GM04504 (cell line): ENCODE results near the gene ANGEL1.

ENCODE experiments used
- DNase-seq: peaks from one replicate; pipeline ENCODE4 v3.0.0-alpha.2; 2012; ENCODE audit warnings: low read depth

ANGEL1 gene

DNA sequence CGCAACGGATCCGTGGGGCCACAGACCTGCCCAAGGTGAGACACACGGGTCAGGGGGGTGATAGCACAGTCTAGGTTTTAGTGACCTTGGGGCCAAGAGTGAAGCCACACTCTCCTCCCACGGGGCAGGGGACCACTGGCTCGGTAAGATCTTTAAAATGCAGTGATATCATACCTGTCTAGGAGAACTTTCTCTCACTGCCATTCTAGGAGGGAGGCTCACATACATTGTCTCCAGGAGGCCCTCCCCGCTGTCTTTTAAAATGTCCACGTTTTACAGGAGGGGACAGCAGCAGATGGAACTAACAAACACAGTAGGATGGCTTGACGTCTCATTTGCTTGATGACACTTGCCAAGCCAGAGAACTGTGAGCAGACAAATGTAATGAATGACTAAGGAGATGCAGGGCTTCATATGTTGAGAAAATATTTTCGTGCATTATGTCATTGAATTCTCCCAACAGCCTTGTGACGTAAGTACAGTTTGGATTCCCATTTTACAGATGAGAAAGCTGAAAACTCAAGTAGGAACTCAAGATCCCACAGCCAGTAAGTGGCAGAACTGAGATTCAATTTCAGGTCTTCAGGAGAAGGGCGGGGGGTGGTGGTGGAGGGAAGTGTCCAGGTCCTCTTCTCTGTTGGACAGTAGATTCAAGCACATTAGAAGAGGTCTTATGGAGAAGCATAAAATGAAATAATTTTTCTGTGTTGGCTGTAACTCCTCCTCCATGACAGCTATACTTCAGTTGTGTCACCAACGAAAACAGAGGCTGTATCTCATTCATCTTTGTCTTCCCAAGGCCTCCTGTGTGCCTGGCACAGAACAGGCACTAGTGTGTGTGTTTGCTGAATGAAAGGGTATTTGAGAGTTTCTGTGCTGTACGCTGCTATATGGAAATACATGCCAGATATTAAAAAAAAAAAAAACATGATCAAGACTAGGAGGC, 49.3 kb downstream of the ANGEL1 start:
- no peak for DNase-seq

DNA sequence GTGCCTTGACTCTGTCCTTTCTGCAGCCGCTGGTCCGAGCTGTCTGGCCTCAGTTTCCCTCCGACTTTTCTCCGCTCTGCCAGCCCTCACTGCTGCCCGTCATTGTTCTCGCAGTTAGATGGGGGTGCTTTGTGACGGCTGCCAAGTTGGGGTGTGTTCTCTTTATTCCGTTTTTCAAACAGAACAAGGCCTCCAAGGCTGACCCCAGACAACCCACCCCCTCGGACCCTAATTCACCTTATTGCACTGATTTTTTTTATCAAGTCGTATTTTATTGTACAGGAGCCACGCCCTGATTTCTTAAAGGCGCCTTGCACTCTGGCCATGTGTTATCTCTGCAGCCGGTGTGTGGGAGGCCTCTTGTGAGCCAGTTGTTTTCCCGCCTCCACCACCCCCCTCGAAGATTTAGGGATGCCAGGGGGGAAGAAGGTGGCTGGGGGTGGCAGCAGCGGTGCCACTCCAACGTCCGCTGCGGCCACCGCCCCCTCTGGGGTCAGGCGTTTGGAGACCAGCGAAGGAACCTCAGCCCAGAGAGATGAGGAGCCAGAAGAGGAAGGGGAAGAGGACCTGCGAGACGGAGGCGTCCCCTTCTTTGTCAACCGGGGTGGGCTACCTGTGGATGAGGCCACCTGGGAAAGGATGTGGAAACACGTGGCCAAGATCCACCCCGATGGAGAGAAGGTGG, 50.1 kb downstream of the ANGEL1 start:
- DNase-seq: no peak

GRCh38 chr14:76761960-76762410, 50.7 kb downstream of the ANGEL1 start:
- DNase-seq: no peak

DNA sequence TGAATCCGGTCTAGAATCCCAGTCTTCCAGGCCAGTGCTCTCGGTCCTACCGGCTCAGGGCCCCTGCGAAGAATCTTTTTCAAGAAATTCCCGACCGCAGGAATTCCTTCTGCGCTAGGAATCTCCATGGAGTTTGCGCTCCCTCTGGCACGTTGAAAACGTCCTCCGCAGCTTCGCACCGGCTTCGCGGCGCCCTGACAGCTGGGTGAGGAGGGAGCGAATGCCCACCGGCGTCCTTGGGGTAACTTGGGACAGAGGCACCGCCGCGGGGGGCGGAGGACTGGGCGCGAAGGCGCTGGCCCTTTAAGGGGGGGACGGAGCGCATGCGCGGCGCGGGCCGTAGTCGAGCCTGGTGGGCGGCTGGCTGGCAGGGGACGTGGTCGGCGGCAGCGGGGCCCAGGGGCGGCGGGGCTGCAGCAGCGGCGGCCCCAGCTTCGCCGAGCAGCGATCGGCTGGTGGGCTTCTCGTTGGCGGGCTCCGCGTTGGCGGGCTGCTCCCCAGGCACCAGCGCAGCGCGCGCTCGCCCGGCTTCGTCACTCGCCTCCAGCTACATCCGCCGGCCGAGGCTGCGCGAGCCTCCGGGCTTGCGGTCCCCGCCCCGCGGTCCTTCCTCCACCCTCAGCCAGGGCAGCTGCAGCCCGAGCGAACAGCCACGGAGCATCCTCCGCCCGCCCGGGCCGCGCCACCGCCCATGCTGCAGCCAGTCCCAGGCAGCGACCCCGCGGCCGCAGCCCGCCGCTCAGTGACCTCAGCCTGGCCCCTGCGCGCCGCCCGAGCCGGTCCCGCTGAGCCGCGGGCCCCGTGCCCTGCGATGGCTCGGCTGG, 51.3 kb downstream of the ANGEL1 start, which contains the start of gene VASH1:
Gene VASH1 (plus strand): TSS at position 333 of the 824 bp plus-strand sequence. CDS start 1,354 bp downstream, outside the sequence.
- DNase-seq: peak; percentile 28

GRCh38 chr14:76760331-76761135, 52.1 kb downstream of the ANGEL1 start:
- DNase-seq: no peak

DNA sequence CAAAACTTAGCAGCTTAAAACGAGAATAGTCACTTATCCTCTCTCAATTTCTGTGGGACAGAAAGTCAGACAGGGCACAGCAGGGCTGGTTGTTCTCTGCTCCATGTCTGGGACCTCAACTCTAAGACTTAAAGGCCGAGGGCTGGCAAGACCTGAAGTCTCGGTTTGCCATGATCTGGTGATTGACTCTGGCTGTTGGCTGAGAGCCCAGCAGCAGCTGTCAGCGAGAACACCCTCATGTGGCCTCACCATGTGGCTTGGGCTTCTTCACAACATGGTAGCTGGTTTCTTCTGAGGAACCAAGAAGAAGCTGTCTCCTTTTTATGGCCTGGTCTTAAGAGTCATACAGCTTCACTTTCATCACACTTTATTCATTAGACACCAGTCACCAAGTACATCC, 53.1 kb downstream of the ANGEL1 start:
- no peak for DNase-seq

GRCh38 chr14:76756371-76756750, 56.3 kb downstream of the ANGEL1 start:
- DNase-seq: no peak

- DNase-seq: no peak
Measured at GRCh38 chr14:76755610-76756370, 56.9 kb downstream of the ANGEL1 start.

GRCh38 chr14:76754586-76754985, 58.1 kb downstream of the ANGEL1 start:
- no peak for DNase-seq

DNA sequence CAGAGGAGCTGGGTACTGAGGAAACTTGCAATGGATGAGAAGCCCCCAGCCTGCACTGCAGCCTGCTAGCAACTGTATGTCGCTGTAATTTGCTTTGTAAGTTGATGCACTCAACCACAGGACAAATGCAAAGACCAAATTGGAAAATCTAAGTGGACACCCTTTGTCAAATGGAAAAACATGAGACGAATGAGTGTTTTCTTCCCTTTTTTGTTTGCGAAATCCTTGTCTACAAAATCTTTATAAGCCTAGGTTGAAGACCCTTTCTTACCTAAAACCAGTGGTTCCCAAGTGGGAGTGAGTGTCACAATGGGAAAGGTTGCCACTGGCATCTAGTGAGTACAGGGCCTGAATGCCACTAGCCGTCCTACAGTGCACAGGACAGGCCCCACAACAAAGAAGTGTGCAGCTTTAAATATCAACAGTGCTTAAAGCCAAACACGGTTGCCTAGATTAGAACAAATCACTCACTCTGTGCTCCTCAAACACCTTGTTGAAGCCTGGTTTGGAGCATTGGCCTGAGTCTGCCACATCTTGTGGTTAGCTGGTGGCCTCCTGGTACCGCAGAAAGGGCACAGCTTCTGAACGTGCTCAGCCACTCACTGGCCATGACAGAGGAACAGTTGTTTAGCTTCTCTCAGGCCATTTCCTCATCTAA, 59.0 kb downstream of the ANGEL1 start:
- DNase-seq: no peak

DNA sequence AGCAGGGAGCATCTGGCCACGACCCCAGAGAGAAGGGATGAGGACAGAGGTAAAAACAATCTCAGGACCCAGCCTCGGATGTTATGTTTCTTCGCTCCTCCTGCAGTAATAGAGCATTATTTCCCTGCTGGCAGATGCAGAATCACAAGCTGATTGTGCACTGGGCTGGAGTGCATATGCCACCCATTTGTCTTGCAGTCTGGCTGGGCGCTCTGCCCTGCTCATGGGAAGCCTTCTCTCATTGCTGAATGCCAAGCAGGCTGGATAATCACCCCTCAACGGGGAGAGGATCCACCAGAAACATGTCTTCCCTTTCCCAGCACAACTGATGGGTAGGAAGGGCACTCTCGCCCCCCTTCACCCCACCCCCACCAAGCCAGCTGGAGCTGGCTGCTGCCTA, 59.9 kb downstream of the ANGEL1 start:
- no peak for DNase-seq

DNA sequence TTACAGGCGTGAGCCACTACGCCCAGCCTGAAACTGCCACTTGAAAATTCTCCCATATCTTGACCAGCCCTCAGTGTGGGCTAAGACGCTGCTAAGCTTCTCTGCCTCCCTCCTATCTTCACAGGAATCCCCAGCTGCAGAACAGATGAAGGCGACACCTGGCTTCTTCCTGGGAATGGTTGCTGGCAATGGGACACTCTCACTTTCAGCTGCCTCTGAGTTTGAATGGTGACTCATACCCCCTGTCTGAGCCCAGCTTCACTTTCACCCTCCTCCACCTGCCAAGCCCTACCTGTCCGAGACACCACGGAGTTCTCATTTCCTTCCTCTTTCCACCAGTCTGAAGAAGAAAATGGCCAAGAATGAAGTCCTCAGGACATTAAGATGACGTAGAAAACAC, 69.7 kb downstream of the ANGEL1 start:
- no peak for DNase-seq

DNA sequence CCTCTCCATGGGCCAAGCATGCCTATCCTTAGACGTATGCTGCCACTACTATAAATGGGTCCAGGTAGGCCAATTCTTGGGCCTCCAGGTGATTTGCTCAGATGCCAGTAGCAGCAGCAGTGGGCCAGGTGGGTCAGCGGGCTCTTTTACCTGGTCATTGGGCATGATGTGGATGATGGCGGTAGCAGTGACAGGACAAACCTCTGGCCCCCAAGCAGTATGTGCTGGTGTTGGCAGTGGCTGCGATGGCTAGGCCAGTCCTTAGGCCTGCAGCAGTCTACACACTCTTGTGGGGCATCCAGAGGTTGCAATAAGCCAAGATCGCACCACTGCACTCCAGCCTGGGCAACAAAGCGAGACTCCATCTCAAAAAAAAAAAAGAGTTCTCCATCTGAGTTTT, 70.5 kb downstream of the ANGEL1 start:
- no peak for DNase-seq

GRCh38 chr14:76741074-76741473, 71.6 kb downstream of the ANGEL1 start:
- DNase-seq: no peak
